Posterior cingulate gyrus (tissue), 11 donors: ENCODE results near the gene SH3PXD2A.
A peak's percentile ranks its signal among the peaks of the same experiment; 100 is the strongest.
"Not testable (repeated sequence)": the region's sequence is repeated elsewhere in the genome, so short reads cannot be mapped to it uniquely, and the experiment has no call there.

ENCODE experiments used
- DNase-seq, 10 donors: peaks; one replicate each; pipeline versions ENCODE4 v3.0.0 to v3.0.0-alpha.2; 2020 to 2021; ENCODE audit warnings: mixed read lengths in 3 of 10
- intact Hi-C: fragments of 100-400 bp; cut with DNase I; formaldehyde crosslinking; loops from one replicate; pipeline ENCODE4 v1.15.1; 2023

SH3PXD2A gene

GRCh38 chr10:103780242-103781149 is 74.9 kb downstream of the SH3PXD2A start:
- peak in 2 of 10 donors; percentile 21 to 58 for DNase-seq
- intact Hi-C loops = no loop called here

GRCh38 chr10:103778358-103779139 is 76.8 kb downstream of the SH3PXD2A start:
- peak in 2 of 10 donors; percentile 13 to 41 for DNase-seq
- intact Hi-C loops = no loop called here

GRCh38 chr10:103776878-103777591 is 78.3 kb downstream of the SH3PXD2A start:
- DNase-seq = peak in 2 of 10 donors; percentile 46 to 69
- intact Hi-C loops = no loop called here

GRCh38 chr10:103775776-103776175 is 79.6 kb downstream of the SH3PXD2A start:
- peak in 1 of 10 donors; percentile 60 for DNase-seq
- intact Hi-C loops = no loop called here

GRCh38 chr10:103772846-103773245 is 82.5 kb downstream of the SH3PXD2A start:
- peak in 1 of 10 donors; percentile 25 for DNase-seq
- intact Hi-C loops = not testable (repeated sequence)

GRCh38 chr10:103772096-103772845 is 83.1 kb downstream of the SH3PXD2A start:
- DNase-seq = peak in 8 of 10 donors; percentile 32 to 92 (median 54)
- intact Hi-C loops = no loop called here

GRCh38 chr10:103770139-103770538 is 85.2 kb downstream of the SH3PXD2A start:
- peak in 2 of 10 donors; percentile 2 to 23 for DNase-seq
- intact Hi-C loops = no loop called here

- intact Hi-C loops = no loop called here
- DNase-seq = peak in 1 of 10 donors; percentile 2
Observed at GRCh38 chr10:103769176-103769575, 86.2 kb downstream of the SH3PXD2A start.

GRCh38 chr10:103768345-103768744 is 87.0 kb downstream of the SH3PXD2A start:
- intact Hi-C loops = no loop called here
- peak in 1 of 10 donors; percentile 47 for DNase-seq

- DNase-seq = peak in 1 of 10 donors; percentile 11
- intact Hi-C loops = no loop called here
Observed at GRCh38 chr10:103767756-103768155, 87.6 kb downstream of the SH3PXD2A start.

GRCh38 chr10:103766751-103767505 is 88.4 kb downstream of the SH3PXD2A start:
- intact Hi-C loops = no loop called here
- DNase-seq = peak in 2 of 10 donors; percentile 9 to 28

- peak in 2 of 10 donors; percentile 70 to 78 for DNase-seq
- intact Hi-C loops = no loop called here
Observed at GRCh38 chr10:103765981-103766380, 89.4 kb downstream of the SH3PXD2A start.

GRCh38 chr10:103765168-103765567 is 90.2 kb downstream of the SH3PXD2A start:
- DNase-seq = peak in 1 of 10 donors; percentile 65
- intact Hi-C loops = no loop called here

- peak in 1 of 10 donors; percentile 63 for DNase-seq
- intact Hi-C loops = no loop called here
Observed at GRCh38 chr10:103764296-103765088, 90.9 kb downstream of the SH3PXD2A start.

GRCh38 chr10:103763374-103764202 is 91.8 kb downstream of the SH3PXD2A start:
- intact Hi-C loops = no loop called here
- DNase-seq = no peak

GRCh38 chr10:103762916-103763315 is 92.5 kb downstream of the SH3PXD2A start:
- intact Hi-C loops = no loop called here
- DNase-seq = no peak

GRCh38 chr10:103762162-103762561 is 93.2 kb downstream of the SH3PXD2A start:
- intact Hi-C loops = no loop called here
- no peak for DNase-seq
